Measurements from ENCODE around the gene RXRA.

RXRA gene

GRCh38 chr9:134325813-134326723 lies at the start of gene RXRA:
TSS of gene RXRA (plus strand) at chr9:134326455. CDS start at chr9:134326632, 177 bp downstream.
- DNase-seq = peak; percentile 75

DNA sequence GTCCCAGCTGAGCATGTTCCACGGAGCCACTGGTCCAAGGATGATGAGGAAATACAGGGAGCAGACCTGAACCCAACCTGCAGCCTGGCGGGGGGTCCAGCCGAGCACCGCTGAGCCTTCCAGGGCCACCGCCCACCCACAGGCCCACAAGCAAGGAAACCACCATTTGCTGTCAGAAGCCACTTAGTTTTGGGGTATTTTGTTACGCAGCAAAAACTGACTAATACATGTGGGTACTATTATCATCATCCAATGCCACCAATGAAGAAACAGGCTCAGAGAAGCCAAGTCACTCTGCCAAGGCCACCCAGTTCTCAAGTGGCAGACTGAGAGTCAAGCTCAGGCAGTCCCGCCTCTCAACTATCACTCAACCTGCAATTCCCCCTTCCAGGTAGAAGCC lies 48.0 kb upstream of the RXRA start:
- no peak for DNase-seq

GRCh38 chr9:134278974-134279640 lies 47.1 kb upstream of the RXRA start:
- DNase-seq = no peak

DNA sequence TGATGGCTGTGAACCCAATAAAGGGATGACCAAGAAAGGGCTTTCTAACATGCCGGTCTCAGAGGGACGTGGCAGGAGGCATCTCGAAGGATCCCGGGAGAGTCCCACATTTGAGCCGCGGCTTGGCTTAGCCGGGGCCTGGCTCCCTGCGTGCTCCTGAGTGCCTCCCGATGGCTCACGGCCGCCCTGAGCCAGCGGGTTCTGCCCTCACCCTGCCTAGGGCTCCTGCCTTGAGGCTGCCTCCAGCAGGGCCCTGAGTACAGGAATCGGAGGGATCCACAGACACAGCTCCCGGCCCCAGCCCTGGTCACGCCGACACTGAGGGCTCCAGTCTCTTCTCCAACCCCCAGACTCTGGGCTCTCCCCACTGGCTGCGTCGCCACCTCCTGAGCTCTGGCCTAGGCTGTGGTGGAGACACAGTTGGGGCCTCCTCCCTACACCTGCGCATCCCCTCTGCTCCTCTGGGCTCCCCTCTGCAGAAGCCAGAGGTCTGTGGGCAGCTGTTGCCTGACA lies 44.1 kb upstream of the RXRA start:
- DNase-seq = no peak

DNA sequence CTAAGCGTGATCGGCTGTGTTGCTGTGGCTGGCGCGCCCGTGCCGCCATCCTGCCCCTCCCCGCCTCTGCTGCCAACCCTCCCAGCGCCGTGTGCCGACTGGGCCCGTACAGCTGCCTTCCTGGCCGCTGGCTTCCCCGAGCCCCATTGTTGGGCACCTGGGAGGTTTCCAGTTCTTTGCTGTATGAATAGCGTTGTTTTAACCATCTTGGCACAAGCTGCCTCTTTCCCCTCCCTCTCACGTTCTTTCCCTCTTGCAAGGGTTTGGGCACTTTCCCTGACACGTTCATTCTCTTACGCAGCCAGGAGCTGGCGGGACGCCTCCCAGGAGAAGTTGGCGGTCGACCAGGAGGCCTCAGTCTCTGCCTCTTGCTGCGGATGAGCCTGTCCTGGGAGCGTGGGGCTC lies 43.1 kb upstream of the RXRA start:
- peak; percentile 5 for DNase-seq

- no peak for DNase-seq
Measured at GRCh38 chr9:134283692-134284265, 42.5 kb upstream of the RXRA start.

DNA sequence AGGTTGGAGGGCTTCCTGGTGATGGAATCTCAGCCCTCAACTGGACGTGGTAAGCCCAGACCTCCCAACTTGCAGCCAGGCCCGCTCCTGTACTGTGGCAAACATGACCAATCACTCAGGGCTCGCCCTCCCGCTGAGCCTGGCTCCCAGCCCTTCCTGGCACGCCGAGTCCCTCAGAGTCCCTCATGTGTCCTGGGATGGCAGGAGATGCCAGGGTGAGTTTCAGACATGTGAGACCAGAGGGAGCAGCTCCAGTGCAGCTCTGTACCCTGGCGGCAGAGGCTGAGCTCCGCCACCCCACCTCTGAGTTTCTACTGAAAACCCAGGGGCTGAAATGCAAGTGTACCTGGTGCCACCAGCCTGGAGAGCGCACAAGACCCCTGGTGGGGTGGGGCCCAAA lies 42.0 kb upstream of the RXRA start:
- no peak for DNase-seq

- no peak for DNase-seq
Measured at GRCh38 chr9:134284741-134285140, 41.5 kb upstream of the RXRA start.

DNA sequence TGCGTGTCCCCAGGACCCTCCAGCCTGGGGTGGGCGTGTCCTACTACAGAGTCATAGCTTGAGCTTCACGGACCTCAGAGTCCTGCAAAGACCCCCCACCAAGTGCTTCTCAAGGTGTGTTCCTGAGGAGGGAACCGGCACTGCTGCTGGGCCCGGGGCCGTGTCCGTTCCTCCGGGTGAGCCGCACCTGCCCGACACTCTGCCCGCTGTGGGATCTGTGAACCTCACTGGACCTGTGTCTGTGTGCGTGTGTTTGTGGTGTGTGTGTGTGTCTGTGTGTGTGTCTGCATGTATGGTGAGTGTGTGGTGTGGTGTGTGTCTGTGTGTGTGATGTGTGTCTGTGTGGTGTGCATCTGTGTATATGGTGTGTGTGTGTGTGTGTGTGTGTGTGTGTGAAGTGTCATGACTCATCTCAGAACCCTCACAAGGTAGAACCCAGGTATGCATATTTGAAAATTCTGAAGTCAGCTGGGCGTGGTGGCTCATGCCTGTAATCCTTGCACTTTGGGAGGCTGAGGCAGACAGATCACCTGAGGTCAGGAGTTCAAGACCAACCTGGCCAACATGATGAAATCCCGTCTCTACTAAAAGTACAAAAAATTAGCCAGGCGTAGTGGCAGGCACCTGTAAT lies 40.9 kb upstream of the RXRA start:
- DNase-seq = no peak

GRCh38 chr9:134286471-134287245 lies 39.6 kb upstream of the RXRA start:
- DNase-seq = no peak

DNA sequence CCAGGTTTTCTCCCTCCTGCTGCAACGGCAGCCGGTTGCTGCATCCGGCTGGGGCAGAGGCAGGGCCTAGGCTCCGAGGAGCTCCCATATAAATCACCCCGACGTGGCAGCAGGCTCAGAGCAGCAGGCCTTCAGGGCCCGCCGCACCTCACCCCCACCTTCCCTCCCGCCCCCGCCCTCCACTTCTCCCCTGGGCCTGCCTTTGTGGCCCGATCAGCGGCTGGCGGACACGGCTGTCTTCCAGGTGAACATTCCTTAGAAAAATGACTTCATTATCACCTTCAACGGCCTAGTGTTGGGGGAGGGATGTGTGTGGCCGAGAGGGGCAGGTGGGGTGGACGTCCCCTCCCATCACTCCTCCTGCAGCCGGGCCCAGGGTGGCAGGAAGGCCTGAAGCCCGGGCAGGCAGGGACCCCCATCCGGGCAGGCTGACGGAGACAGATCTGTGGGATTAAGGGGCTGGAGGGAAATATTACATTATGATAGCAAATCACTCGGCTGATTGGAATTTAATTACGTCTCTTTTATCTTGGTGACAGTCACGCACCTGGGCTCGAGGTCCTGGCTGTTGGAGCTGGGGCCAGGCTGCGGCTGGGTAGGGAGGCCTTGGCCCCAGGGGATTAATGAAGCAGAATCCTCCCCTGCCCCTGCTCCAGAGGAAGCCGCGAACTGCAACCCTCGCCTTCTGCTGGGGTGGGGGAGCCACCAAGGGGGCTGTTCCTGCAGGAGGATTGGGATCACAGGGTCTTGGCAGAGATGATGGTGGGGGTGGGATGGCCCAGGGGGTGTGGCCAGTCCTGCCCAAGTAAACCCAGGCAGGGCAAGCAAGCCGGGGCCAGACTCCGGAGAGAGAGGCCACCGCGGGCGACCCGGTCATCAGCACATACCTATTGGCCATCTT lies 38.4 kb upstream of the RXRA start:
- DNase-seq = no peak

DNA sequence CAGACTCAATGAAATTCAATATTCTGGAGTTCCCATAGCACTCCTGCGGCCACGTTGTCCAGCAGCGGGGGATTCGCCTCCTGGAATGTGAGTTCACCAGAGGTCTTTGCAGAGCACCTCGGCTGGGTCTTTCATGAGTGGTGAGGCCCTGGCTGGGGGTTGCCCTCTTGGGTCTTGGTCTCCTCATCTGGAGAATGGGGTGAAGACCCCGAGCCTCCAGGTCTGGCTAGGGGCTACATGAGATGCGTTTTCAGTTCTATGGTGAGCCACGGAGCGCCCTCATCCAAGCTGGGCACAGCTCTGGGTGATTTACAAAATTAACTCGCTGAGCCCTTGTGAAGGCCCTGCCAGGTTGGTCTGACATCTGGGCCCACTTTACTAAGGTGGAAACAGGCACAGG lies 37.5 kb upstream of the RXRA start:
- DNase-seq = no peak

- DNase-seq = no peak
Measured at GRCh38 chr9:134289241-134289875, 36.9 kb upstream of the RXRA start.

- no peak for DNase-seq
Measured at GRCh38 chr9:134290603-134291451, 35.4 kb upstream of the RXRA start.

DNA sequence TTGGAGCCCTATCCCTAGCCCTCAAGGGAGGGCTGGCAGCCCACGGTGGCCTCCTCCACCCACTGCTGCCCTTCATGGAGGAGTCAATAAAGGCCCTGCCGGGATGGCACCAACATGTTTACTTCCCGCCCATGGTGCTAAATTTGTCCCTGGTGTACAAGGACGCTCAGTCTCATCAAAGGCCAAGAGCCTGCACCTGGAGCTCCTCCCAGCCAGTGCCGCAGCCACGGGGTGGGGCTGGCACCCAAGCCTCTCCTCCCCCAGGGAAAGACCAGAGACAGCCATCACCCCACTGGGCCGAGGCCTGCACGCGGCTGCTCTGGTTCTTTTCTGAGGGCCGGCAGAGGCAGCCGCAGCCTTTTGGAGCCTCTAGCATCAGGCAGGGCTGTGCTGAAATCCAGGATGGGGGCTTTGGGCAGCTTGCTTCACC lies 34.8 kb upstream of the RXRA start:
- no peak for DNase-seq

GRCh38 chr9:134291961-134292871 lies 34.0 kb upstream of the RXRA start:
- DNase-seq = no peak

DNA sequence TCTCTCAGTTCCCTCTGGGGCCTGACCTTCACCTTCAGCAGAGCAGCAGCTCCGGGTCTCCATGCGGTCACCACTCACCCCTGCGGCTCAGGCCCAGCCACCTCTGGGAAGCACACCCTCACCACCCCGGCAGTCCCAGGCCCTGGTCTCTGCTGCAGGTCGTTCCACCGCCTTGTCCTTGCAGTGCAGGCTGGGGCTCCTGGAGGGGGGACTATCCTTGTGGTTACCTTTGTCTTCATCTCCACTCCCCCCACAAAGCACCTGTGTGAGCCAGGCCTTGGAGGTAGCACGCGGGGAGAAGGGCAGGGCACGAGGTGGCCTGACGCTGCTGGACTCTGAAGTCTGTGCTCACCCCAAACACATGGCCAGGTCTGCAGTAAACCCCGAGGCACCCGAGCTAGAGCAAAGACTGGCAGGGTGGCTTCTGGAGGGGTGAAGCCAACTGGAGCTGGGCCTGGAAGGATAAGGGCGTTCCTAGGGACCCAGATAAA lies 33.2 kb upstream of the RXRA start:
- DNase-seq = no peak

DNA sequence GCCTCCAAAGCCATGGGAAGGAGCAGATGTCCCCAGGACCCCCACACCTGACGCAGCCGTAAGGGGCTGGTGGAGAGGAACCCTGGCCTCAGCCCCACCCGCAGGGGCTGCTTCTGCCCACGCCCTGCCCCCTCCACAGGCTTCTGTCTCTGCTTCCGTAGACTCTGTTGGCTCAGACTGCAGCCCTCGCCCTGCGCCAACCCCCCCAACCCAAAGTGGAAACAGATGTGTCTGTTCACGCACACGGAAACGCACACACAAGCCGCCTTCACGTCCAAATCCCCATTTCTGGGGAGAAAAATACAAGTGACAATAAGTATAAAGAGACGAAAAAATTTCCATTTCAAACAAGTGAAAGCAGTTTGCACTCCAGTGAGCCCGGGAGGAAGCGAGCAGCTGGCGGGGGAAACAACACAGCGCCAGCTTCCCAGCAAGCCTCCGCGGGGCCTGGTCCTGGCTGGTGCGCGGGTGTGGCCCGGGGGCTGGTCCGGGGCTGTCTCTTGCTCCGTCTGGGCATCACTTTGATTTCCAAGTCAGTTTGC lies 32.6 kb upstream of the RXRA start:
- no peak for DNase-seq
